ENCODE results near the gene ELMO1.

GRCh38 chr7:37448636-37449361 lies at the start of gene ELMO1:
- TF ChIP-seq POLR2A (IDR thresholded peaks at IDR 0.05) (peak in 1 of 2 donors; percentile 67), CTCF (IDR thresholded peaks at IDR 0.05) (peak in 11 of 12 donors; percentile 28 to 59 (median 47))

Measured in heart left ventricle (tissue), 13 donors.